Measurements from ENCODE around the gene CNN2.
A peak's percentile ranks its signal among the peaks of the same experiment; 100 is the strongest.

Gene CNN2

DNA sequence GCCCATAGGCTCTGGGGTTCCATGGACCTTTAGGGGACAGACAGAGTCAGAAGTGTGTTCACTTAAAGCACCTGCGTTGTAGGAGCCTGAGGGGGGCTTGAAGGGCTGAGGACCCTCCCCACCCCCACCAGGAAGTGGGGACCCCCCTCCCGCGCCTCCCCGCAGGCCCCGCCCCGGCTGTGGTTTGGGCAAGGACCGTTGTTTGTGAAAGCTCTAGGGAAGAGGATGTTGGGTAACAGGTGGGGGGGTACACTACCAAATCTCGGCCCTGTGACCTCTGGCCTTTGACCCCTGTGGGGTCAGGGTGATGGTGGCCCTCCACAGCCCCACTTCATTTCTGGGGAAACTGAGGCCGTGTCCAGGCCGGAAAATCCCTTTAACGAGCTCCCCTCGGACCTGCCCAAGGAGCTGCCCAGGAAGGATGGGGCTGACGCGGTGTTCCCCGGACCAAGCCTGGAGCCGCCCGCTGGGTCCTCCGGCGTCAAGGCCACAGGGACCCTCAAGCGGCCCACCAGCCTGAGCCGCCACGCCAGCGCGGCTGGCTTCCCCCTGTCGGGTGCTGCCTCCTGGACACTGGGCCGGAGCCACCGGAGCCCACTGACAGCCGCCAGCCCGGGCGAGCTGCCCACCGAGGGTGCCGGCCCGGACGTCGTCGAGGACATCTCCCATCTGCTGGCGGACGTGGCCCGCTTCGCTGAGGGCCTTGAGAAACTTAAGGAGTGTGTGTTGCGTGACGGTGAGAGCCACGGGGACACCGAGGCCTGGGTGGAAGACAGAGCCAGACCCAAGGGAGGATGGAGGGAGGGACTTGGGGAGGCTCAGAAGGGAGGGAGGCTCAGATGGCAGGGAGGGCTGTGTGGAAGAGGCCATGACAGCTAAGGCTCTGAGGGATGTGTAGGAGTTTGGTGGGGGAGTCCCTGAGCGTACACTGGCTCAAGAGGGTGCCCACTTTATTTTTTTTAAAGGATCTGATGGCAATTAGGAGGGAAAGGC lies 41.9 kb downstream of the CNN2 start:
- peak; percentile 74 to 77 for DNase-seq

DNA sequence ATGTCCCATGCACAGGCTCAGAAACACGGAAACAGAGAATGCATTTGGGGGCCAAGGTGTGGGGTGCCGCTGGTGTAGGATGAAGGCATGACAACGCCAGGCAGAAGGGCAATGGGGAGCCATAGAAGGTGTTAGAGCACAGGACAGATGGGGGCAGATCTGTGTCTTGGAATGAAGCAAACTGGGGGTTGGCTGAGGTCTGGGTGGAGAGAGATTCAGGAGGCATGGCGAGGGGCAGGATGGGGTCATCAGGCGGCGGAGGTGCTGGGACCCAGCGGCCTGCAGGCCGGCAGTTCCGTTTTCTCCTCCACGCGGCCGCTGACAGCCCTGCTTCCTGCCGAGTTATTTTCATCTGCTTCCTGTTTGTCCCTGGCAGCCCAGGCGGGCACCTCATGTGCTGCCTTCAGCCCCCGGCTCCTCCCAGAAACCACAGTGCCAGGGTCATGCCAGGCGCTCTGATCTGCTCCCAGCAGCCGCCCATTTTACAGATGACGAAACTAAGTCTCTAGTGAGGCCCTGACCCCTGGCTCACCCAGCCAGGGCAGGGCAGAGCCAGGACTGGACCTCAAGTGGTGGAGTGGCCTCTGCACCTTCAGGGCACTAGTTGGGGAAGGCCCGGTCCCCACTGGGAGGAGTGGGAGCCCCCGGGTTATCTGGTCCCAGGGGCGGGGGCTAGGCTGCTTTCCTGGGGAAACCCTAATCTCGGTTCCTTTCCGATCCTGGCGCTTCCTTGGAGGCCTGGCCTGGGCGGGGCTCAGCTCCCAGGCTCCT lies 42.8 kb downstream of the CNN2 start:
- DNase-seq, result peak; percentile 58 to 71

DNA sequence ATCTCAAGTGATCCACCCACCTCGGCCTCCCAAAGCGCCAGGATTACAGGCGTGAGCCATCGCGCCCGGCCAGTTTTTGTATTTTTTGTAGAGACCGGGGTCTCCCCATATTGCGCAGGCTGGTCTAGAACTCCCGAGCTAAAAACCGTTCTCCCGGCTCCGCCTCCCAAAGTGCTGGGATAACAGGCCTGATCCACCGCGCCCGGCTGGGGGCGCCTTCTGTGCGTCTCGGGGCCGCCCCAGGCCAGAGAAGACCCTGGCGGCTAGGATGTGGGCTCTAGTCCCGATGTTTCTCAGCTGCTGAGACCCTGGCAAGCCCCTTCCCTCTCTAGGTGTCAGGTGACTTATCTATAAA lies 44.1 kb downstream of the CNN2 start:
- peak in 1 of 2 experiments; percentile 20 for DNase-seq

DNA sequence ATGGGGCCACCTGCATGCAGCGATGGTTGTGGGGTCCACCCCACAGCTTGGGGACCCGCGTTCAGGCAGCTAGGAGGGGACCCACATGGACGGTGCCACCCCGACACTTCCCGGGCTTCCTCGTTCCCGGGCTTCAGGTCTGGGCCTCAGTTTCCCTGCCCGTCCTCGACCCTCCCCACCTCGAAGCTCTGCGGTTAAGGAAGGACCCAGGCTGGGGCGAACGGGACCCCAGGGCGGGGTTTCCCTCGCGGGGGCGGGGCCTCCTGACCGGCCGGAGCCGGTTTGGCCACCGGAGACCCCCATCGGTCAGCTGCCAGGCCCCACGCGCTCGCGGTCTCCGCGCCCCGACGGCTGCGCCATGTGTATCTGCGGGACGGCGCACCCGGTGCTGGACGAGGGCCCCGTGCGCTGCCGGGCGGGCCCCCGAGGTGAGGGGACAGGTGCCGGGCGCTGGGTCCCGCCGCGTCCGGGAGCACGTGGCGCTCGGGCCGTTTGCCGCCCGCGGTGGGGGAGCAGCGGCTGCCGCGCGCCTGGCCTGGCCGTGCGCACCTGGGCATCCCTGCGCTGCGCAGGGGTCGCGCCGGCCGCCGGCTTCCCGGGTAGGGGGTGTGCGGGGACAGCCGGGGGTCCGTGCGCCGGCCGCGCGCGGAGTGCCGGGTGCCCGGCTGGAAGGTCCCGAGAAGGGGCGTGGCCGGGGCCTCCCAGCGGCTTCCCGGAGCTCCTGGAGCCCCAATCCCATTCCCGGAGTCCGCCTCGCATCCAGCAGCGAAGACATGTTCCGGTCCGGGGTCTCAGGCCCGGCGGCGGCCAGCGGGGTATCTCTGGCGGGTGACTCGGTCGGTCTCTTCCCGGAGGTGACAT lies 44.8 kb downstream of the CNN2 start:
- DNase-seq, result no peak

DNA sequence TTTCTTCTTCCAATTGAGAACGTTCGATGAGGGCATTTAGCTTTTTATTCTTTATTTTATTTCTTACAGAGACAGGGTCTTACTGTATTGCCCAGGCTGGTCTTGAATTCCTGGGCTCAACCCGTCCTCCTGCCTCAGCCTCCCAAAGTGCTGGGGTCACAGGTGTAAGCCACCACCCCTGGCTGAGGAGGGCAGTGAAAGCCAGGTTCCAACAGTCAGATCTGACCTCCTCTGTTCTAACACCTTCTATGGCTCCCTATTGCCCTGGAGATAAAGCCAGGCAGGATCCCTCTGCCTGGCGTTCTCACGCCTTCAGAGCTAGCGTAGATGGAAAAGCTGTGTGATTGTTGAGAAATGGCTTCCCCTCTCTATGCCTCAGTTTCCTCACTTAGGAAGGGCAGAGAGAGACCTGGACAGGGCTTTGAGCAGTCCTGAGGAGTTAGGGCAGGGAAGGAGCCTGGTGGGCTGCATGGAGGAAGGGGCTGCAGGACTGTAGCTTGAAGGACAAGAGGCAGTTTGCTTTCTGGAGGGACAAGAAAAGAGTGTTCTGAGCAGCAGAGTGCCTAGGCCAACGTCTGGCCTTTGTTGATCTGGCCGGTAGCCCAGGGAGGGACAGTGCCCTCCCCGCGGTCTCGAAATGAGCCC lies 46.1 kb downstream of the CNN2 start:
- DNase-seq, result no peak

DNA sequence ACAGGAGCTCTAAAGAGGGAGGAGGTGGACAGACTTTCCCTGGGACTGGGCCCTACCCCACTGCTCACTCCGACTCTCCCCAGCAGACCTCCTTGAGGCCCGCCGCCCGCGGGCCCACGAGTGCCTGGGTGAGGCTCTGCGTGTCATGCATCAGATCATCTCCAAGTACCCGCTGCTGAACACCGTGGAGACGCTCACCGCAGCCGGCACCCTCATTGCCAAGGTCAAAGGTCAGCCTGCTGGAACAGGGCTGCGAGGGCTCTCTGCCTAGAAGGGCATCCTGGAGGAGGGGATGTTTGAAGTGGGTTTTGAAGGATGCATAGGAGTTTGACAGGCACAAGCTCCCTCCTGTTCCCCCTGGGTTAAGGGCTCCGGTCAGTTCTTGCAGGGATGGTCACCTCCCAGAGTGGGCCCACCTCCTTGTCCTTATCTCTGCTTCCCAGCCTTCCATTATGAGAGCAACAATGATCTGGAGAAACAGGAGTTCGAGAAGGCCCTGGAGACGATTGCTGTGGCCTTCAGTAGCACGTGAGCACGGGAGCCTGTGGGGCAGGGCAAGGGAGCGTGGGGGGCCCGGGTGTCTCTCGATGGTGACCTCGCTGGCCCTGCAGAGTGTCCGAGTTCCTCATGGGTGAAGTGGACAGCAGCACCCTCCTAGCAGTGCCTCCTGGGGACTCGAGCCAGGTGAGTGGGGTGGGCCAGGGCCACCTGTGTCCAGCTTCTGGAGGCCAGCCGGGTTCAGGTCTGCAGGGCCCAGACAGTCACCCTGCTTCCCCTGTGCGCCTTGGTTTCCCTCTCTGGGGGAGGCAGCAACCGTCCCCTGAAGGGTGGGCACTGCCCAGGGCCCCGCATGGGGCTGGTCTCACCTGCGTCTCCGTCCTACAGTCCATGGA lies 46.9 kb downstream of the CNN2 start:
- peak; percentile 35 to 42 for DNase-seq

DNA sequence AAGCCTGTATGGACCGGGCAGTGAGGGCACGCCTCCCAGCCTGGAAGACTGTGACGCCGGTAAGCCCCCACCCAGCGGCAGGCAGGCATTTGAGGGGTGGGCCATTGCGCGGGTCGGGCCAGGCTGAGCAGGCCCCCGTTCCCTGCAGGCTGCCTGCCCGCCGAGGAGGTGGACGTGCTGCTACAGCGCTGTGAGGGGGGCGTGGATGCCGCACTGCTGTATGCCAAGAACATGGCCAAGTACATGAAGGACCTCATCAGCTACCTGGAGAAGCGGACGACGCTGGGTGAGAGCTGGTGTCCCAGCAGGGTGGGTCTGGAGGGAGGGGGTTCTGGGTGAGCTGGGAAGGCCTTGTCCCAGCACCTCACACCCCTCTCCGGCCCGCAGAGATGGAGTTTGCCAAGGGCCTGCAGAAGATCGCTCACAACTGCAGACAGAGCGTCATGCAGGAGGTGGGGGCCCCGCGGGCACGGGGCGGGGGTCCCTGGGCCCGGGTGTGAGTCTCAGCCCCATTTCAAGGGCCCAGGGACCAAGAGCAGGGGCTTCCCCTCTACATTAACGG lies 47.6 kb downstream of the CNN2 start:
- peak; percentile 38 to 51 for DNase-seq

DNA sequence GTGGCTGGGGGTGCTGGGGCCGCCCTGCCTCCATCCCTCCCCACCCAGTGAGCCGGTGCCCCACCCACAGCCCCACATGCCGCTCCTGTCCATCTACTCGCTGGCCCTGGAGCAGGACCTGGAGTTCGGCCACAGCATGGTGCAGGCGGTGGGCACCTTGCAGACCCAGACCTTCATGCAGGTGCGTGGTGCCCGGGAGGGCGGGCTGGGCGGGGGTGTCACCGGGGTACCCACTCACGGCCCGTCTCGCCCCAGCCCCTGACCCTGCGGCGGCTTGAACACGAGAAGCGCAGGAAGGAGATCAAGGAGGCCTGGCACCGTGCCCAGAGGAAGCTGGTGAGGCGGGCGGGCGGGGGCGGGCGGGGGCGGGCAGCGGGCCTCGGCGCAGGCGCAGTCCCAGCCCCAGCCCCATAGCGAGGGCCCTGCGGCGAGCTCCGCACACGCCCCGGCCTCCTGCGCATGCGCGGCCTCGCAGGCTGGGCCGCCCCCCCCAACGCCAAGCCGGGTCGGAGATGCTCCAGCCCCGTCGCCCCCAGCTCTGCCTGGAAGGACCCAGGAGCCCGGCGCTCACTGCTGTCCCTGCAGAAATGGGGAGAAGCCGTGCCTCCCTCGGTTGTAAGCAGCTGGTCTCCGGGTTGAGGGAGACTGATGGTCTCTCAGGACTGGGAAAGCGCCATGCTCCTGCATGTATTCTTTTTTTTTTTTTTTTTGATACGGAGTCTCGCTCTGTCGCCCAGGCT lies 48.3 kb downstream of the CNN2 start:
- DNase-seq, result peak; percentile 84 to 88

DNA sequence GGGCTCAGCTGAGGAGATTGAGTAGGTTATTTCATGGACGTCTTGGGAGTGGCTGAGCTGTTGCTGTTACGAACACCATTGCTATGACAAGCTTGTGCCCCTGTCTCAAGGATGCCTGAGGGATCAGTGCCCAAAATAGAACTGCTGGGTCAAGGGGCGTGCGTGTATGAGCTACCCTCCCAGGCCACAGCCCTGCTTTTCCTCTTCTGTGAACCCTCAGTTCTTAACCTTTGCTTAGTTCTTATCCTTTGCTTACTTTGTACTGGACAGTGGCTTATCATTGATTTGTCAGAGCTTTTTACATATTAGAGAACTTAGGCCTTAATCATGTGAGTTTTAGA lies 49.6 kb downstream of the CNN2 start:
- no peak for DNase-seq

DNA sequence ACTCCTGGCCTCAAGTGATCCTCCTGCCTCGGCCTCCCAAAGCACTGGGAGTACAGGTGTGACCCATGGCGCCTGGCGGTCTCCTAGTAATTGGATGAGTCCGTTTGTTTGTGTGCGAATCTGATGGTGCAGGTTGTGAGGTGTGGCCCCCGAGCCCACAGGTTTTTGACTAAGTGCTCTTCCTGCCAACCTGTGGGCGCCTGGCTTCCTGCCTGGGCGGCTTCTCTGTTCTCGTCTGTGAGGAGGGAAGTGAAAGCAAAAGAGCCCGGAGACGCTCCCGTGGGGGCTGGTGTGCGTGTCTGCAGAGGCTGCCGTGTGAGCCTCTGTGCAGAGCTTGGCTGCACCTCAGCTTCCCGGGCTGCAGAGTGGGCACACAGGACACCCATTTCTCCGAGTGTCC lies 50.5 kb downstream of the CNN2 start:
- peak; percentile 90 to 93 for DNase-seq

DNA sequence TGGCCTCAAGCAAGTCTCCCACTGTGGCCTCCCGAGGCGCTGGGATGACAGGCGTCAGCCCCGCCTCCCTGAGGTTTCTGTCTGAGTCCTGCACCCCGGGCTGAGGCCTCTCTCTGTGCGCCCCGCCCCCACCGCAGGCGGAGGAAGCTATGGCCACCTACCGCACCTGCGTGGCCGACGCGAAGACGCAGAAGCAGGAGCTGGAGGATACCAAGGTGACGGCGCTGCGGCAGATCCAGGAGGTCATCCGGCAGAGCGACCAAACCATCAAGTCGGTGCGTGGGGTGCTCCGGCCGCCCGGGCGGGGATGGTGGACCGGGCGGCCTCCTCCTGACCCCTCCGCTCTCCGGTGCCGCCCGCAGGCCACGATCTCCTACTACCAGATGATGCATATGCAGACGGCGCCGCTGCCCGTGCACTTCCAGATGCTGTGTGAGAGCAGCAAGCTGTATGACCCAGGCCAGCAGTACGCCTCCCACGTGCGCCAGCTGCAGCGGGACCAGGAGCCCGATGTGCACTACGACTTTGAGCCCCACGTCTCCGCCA lies 53.2 kb downstream of the CNN2 start:
- peak; percentile 84 to 88 for DNase-seq

DNA sequence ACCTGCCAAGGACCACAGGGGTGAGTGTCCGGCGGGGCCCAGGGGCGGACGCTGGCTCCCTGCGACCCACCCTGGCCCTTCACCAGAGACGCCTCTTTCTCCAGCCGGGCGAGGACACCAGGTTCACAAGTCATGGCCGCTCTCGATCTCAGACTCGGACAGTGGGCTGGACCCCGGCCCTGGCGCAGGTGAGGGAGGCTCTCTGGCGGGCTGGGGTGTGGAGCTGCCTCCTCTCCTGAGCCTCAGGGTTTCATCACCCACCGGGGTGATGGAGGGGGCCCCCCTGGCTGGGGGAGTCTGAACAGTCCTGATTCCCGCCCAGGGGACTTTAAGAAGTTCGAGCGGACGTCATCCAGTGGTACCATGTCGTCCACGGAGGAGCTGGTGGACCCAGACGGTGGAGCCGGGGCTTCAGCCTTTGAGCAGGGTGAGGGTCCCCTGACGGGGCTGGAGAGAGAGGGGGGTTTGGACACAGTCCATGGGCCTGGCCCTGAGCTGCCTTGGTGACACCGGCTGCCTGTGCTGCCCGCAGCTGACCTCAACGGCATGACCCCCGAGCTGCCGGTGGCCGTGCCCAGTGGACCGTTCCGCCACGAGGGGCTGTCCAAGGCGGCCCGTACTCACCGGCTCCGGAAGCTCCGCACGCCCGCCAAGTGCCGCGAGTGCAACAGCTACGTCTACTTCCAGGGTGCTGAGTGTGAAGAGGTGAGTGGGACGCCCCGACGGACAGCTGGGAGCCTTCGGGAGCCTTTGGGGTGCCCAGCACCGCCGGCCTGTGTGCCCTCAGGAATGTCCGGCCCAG lies 54.2 kb downstream of the CNN2 start:
- peak in 1 of 2 experiments; percentile 27 for DNase-seq

DNA sequence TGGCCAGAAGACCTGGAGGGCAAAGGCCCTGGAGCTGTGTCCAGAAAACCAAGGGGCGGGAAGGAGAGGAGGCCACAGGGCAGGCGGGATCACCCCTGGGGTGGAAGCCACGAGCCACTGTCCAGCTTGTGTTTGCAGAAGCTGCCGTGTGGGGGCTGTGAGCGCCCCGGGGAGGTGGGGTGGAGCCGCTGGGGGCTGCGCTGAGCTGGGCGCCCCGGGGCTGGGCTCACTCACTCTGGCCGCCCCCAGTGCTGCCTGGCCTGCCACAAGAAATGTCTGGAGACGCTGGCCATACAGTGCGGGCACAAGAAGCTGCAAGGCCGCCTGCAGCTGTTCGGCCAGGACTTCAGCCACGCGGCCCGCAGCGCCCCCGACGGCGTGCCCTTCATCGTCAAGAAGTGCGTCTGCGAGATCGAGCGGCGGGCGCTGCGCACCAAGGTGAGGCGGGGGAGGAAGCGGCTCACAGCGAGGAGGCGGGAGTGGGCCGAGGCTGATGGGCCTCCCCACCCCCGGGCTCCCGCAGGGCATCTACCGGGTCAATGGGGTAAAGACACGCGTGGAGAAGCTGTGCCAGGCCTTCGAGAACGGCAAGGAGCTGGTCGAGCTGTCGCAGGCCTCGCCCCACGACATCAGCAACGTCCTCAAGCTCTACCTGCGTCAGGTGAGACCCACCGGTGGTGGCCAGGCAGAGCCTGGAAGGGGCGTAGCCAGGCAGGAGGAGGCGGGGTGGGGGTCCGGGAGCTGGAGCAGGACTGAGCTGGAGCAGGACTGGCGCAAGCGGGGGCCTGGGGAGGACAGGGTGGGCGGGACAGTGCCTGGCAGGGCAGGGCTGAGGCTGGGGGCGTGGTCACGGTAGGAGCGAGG lies 55.1 kb downstream of the CNN2 start:
- DNase-seq, result no peak

DNA sequence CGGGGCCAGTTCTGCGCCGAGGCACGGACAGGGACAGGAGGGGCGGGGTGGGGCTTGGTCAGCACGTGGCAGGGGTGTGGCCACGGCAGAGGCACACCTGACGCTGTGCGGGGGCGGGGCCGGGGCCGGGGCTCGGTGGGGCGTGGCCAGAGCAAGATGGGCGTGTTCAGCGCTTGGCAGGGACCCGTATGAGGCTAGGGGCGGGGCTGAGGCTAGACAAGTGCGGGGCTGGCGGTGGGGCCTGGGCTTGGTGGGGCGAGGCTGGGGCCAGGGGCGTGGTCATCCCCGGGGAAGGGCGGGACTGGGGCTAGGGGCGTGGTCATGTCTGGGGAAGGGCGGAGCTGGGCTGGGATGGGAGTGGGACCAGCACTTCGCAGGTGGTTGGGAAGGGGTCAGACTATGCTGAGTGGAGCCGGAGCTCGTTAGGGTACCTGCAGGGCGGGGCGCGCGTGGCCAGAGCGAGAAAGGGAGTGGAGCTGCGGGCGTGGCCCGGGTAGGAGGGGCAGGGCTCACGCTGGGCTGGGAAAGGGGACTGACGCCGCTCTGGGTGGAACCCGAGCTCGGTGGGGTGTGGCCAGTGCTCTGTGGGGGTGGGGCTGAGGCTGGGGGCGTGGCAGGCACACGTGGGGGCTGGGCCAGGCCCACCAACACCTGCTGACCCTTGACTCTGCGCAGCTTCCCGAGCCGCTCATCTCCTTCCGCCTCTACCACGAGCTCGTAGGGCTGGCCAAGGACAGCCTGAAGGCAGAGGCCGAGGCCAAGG lies 55.9 kb downstream of the CNN2 start:
- DNase-seq, result peak; percentile 82 to 88

DNA sequence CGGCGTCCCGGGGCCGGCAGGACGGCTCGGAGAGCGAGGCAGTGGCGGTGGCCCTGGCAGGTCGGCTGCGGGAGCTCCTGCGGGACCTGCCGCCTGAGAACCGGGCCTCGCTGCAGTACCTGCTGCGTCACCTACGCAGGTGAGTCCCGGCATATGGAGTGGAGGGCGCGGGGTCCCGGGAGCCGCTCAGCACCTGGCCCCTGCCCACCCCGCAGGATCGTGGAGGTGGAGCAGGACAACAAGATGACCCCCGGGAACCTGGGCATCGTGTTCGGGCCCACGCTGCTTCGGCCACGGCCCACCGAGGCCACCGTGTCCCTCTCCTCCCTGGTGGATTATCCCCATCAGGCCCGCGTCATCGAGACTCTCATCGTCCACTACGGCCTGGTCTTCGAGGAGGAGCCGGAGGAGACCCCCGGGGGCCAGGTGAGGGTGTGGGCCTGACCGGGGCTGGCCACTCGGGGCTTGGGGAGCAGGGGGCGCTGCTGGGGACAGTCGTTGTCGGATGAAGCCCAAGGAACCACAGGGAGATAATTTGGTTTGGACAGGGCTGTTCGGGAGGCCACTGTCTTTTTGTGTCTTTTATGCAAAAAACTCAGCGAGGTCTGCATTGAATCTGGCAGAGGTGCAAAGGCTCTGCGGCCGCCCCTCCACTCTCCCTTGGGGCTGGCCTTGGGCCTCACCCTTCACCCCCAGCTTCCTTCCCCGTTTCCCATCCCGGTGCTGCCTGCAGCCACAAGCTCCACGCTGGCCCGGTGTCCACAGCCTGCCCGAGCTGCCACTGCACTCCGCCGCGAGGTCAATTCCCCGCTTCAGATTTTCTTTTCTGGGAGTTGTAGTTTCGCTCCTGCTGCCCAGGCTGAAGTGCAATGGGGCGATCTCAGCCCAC lies 56.8 kb downstream of the CNN2 start:
- DNase-seq, result peak in 1 of 2 experiments; percentile 18
